SKM-1 treated with dmso at 0.1 percent for 144 hours (cell line): ENCODE measurements around the gene TBC1D19.
"Not testable (repeated sequence)": the region's sequence is repeated elsewhere in the genome, so short reads cannot be mapped to it uniquely, and the experiment has no call there.

Source experiments
- DNase-seq: peaks from one replicate; lab custom pipeline; 2025; ENCODE audit not compliant: unreplicated experiment; lab: John Stamatoyannopoulos, UW

The TBC1D19 gene

GRCh38 chr4:26679040-26679695 lies 95.3 kb downstream of the TBC1D19 start:
- DNase-seq = not testable (repeated sequence)

GRCh38 chr4:26682436-26682835 lies 98.6 kb downstream of the TBC1D19 start:
- no peak for DNase-seq

- DNase-seq = no peak
Measured at GRCh38 chr4:26685250-26685649, 101.4 kb downstream of the TBC1D19 start.

- no peak for DNase-seq
Measured at GRCh38 chr4:26687728-26688127, 103.8 kb downstream of the TBC1D19 start.

DNA sequence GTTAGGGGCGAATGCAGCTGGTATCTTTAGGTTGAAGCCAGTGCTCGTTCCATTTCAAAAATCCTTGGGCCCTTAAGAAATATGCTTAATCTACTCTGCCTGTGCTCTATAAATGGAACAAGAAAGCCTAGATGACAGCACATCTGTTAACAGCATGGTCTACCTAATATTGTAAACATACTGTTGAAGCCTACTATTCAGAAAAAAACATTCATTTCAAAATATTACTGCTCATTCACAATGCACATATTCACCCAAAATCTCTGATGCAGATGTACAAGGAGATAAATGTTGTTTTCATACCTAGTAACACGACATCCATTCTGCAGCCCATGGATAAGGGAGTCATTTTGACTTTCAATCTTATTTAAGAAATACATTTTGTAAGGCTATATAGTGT lies 106.6 kb downstream of the TBC1D19 start:
- no peak for DNase-seq

- no peak for DNase-seq
Measured at GRCh38 chr4:26692014-26692726, 108.3 kb downstream of the TBC1D19 start.

DNA sequence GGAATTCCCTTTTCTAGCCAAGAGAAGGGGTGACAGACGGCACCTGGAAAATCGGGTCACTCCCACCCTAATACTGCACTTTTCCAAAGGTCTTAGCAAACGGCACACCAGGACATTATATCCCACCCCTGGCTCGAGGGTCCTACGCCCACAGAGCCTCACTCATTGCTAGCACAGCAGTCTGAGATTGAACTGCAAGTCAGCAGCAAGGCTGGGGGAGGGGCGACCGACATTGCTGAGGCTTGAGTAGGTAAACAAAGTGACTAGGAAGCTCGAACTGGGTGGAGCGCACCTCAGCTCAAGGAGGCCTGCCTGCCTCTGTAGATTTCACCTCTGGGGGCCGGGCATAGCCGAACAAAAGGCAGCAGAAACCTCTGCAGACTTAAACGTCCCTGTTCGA lies 110.2 kb downstream of the TBC1D19 start:
- DNase-seq = not testable (repeated sequence)

DNA sequence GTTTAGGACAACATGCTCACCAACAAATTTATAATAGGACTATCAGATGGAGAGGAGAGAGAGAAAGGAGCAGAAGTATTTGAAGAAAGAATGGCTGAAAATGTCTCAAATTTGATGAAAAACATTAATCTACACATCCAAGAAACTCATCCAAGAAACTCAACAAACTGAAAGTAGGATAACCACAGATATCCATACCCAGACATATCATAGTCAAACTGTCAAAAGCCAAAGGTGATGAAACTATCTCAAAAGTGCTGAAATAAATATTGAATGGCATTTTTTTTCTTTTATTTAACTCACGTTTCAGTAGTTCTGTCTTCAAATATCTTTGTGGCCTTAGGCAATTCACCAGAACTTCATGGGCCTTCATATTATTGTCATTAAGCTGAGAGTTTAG lies 116.2 kb downstream of the TBC1D19 start:
- no peak for DNase-seq

DNA sequence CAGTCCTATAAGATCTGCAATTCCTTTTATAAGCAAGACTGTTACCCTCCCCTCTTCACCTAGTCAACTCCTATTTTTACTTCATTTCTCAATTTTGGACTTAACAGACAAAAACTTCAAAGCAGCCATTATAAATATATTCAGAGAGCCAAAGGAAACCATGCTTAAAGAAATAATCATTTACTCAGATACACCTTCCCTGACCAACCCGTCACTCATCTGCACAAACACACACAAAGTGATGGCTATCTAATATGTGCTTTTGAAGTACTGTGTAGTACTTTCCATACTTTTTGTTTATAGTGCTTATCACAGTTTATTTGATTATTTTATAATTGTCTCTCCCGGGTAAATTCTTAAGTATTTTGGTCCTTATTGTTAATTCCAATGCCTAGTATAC lies 117.2 kb downstream of the TBC1D19 start:
- DNase-seq = no peak

DNA sequence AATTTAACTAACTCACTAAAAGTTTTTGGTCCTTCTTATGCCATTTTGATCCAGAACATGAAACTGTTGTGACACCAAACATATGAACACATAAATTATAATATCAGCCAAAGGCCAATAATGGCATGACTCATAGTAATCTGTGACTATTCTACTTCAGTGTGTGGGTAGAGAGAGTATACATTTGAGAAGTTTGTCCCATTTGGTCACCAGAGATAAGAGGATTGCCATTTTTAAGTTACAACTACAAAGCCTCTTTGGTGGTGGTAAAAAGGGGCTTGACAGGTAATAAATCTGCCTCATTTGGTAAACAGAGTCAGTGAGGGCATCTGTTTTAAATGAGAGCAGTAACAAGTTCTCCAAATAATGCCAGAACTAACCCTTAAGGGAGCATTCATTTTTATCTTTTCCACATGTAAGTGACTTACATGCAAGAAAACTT lies 117.9 kb downstream of the TBC1D19 start:
- no peak for DNase-seq

DNA sequence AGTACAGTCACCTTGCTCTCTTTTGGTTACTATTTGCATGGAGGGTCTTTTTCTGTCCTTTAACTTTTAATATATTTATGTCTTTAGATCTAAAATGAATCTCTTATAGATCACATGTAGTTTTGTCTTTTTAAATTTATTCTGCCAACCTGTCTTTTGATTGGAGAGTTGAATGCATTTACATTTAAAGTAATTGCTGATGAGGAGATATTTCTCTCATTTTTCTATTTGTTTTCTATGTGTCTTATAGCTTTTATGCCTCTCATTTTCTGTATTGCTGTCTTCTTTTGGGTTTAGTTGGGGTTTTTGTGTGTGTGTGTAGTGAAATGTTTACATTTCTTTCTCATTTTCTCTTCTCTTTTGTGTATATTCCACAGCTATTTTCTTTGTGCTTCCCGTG lies 123.5 kb downstream of the TBC1D19 start:
- no peak for DNase-seq

DNA sequence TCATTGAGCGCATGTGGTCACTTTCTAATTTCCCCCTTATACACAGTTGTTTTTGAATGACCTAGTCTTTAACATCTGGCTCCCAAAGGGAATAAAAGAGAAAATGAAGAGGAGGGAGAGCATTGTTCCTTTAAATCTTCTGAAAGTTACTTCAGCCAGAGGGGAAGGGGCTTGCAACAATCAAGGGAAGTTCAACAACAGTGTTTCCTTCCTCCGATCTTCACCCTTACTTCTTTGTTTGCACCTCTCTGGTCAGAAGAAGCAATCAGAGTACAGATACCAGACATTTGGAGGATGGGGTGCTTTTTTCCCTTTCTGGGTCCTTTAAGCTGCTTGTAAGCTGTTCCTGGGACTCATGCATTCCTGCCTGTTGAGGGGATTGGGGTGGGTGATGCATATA lies 125.4 kb downstream of the TBC1D19 start:
- DNase-seq = no peak

GRCh38 chr4:26713563-26714151 lies 129.8 kb downstream of the TBC1D19 start:
- DNase-seq = no peak

DNA sequence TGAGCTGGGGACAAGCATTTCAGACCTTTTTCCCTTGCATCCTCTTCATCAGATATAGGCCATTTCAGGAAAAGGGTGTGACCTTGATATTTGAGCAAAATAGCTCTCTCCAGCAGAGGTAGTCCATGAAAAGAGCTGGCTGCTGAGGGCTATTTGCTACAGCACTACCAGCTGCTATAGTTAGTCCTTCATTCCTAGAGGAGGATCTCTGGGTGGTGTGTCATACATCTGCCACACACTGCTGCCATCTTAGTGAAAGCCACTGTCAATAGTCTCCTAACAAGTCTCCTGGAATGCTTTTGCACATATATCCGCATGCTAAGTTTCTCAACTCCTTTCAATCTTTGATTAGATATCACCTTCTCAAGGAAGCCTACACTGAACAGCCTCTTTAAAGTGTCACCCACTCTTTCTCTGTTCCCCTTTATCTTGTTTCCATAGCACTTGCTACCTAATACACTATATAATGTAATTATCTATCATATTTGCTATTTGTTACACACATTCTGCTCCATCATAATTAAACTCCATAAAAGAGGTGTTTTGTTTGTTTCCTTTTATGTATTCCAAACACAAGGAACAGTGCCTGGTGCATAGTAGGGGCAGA lies 131.9 kb downstream of the TBC1D19 start:
- no peak for DNase-seq

DNA sequence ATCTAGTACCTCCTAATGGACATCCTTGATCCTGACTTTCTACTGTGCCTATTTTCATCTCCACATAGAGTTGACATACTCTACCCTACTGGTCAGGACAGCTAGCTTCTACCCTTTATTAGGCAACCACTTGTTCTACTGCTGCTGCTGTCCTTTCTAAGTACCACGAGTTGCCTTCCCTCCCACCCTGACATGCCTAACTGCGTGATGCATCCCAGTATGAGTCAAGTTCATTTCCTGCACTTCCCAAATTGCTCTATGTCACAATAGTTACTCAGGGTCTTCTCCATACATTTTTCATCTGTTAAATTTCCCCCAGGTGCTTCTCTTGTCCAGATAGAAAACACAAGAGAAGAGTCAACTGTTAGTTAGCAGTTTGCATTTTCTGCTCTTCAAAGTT lies 133.4 kb downstream of the TBC1D19 start:
- DNase-seq = no peak

DNA sequence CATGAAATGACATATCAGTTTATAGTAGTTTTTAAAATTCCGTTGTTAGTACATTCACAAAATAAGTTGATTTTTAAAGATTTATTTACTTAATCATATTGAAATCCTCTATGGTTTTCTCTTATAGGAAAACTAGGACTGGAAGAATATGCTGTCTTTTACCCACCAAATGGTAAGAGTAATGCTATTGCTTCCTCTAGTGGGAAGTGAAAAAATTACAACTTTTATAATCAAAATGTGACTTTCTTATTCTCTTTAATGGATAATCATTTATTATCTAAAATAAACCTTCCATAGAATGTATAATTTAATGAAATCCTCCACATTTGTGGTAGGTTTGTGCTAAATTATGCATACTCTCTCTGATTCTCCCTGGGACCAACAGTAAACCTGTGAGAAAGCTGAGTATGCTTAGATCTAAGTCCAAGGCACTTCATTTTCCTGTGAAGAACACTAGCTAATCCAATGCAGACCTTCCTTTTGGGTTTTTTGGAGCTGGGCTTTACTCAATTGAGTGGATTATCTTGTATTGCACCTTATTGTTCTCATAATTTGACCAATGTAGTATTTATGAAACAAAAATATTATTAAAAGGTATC lies 136.2 kb downstream of the TBC1D19 start:
- peak; percentile 13 for DNase-seq

GRCh38 chr4:26721685-26722084 lies 137.8 kb downstream of the TBC1D19 start:
- DNase-seq = no peak

- DNase-seq = no peak
Measured at GRCh38 chr4:26723216-26723615, 139.3 kb downstream of the TBC1D19 start.

- no peak for DNase-seq
Measured at GRCh38 chr4:26724534-26724933, 140.7 kb downstream of the TBC1D19 start.

GRCh38 chr4:26726655-26727387 lies 142.9 kb downstream of the TBC1D19 start:
- no peak for DNase-seq

DNA sequence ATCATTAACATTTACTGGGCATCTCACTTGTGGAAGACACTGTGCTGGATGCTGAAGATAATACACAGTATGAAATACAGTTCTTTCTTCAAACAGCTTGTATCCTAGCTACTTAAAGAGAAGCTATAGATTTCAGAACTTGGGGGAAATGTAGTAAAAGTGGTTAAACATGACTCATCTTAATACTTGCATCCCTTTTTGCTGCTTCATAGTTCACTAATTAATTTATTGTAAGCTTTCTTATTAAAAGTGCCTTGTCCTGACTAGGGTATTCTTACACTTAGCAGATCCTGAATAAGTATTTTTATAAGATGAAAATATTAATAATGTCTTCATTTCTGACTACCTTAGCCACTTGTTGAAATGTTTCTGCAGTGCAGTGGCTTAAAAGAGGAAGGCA lies 144.0 kb downstream of the TBC1D19 start:
- DNase-seq = no peak
